ENCODE results near the gene PNKP. TPM values are rescaled to one million over a fixed set of nuclear protein-coding genes. Genes with fewer than 3 reads are reported as not detected.

PNKP gene
- total RNA-seq, 1 experiment from 2014 or later, result 130 TPM

DNA sequence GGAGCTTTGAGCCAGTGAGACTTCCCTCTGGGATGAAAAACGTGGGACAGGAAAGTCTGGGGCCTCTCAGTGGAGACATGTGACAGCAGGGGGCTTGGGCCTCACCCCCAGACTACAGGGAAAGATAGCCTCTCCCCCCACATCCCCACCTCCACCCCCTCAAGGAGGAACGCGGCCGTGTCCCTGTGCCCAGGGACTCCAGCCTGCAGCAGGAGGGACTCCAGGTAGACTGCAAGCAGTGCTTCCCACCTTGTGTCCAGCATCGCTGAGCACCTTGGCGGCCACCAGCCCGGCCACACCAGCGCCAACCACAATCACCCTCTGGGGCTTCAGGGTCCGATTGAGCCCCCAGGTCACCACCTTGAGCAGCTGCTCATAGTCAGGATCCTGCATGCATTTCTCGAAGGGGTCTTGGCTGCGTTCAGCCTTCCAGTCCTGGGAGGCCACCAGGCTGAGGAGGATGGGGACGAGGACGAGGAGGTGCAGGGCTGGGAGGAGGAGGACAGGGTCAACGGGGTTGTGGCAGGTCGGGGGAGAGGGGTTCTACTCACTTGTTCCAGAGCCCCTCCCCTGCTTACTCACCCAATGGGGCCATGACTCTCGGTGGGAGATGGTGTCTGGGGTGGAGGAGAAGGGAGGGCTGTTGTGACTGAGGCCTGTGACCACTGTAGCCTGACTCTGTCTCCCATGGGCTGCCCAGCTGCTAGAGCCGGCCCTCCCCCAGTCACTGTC, 28.4 kb upstream of the PNKP start:
- no TSS peak for BruUV-seq (replicated peaks)
- no peak for DNase-seq
- Histone ChIP-seq H3K4me1 (no peaks in the 10 kb centered on the region), H3K4me3 (ENCODE audit: low read depth, low read length) (no peak overlapping the region), H3K9me3 (no peaks in the 10 kb centered on the region), H3K36me3 (ENCODE audit: control insufficient read depth, insufficient read depth, low read length) (no peaks in the 10 kb centered on the region), H3K27me3 (replicated peaks; ENCODE audit: control insufficient read depth, insufficient read depth, low read length) (no peaks in the 10 kb centered on the region)
- H3K4me3 Mint-ChIP-seq (ENCODE audit: unreplicated experiment), result no peak overlapping the region
- H3K9me3 Mint-ChIP-seq (ENCODE audit: unreplicated experiment), result no peaks in the 10 kb centered on the region
- H3K27ac Mint-ChIP-seq (ENCODE audit: unreplicated experiment), result no peak overlapping the region
- peaks cover 3% of the 10 kb centered on the region for H3K27me3 Mint-ChIP-seq (ENCODE audit: insufficient read depth, unreplicated experiment)
- POLR2A ChIA-PET, result no interaction called here
- TF ChIP-seq, protein P1, sequence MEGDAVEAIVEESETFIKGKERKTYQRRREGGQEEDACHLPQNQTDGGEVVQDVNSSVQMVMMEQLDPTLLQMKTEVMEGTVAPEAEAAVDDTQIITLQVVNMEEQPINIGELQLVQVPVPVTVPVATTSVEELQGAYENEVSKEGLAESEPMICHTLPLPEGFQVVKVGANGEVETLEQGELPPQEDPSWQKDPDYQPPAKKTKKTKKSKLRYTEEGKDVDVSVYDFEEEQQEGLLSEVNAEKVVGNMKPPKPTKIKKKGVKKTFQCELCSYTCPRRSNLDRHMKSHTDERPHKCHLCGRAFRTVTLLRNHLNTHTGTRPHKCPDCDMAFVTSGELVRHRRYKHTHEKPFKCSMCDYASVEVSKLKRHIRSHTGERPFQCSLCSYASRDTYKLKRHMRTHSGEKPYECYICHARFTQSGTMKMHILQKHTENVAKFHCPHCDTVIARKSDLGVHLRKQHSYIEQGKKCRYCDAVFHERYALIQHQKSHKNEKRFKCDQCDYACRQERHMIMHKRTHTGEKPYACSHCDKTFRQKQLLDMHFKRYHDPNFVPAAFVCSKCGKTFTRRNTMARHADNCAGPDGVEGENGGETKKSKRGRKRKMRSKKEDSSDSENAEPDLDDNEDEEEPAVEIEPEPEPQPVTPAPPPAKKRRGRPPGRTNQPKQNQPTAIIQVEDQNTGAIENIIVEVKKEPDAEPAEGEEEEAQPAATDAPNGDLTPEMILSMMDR (IDR thresholded peaks at IDR 0.05; ENCODE audit: insufficient read depth in 1 of 2, low read depth in 1 of 2, low read length in 1 of 2, severe bottlenecking in 1 of 2, unreplicated experiment in 1 of 2), result no peak
- H3K36me3 Mint-ChIP-seq (ENCODE audit: insufficient read depth, unreplicated experiment), result peaks cover 11% of the 10 kb centered on the region
- CTCF ChIA-PET, result no interaction called here
- no peaks in the 10 kb centered on the region for H3K4me1 Mint-ChIP-seq (ENCODE audit: low read depth, unreplicated experiment)
- intact Hi-C loops (cut with micrococcal nuclease; ENCODE audit: unreplicated experiment), result no loop called here

DNA sequence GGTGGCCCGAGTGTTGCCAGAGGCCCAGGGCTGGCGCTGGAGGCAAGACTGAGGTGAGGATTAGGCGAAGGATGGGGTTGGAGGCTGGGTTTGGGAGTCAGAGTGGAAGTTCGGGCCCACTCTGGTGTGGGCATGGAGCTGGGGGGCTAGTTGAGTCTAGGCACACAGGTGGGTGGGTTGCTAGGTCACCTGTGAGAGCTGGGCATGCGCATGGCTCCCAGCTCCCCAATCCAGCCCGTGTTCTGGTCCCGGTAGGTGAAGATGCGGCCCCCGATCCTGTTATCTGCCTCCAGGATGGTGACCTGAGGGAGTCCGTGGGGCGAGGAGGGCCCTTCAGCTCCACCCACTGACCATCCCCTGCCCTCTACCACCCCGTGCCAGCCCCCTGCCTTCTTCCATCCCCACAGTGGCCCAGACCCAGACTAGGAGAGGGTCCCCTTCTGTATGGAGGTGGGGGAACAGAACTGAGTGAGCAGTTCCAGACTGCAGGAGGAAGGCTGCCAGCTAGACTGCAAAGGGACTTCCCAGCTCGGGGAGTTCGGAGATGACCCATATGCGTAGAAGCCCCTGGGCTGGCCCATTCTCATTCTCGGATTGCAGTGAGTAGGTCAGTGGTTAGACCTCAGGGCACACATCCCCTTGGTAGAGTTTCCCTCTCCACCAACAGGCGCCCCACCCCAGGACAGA, 27.6 kb upstream of the PNKP start:
- Mint-ChIP-seq H3K36me3 (ENCODE audit: insufficient read depth, unreplicated experiment) (peaks cover 18% of the 10 kb centered on the region), H3K27ac (ENCODE audit: unreplicated experiment) (no peak overlapping the region), H3K9me3 (ENCODE audit: unreplicated experiment) (no peaks in the 10 kb centered on the region), H3K4me3 (ENCODE audit: unreplicated experiment) (no peak overlapping the region), H3K27me3 (ENCODE audit: insufficient read depth, unreplicated experiment) (peaks cover 3% of the 10 kb centered on the region), H3K4me1 (ENCODE audit: low read depth, unreplicated experiment) (no peaks in the 10 kb centered on the region)
- no TSS peak for BruUV-seq (replicated peaks)
- Histone ChIP-seq H3K27me3 (replicated peaks; ENCODE audit: control insufficient read depth, insufficient read depth, low read length) (no peaks in the 10 kb centered on the region), H3K4me1 (no peaks in the 10 kb centered on the region; the same call in 1 of the 2 replicates), H3K9me3 (no peaks in the 10 kb centered on the region), H3K36me3 (ENCODE audit: control insufficient read depth, insufficient read depth, low read length) (no peaks in the 10 kb centered on the region), H3K4me3 (ENCODE audit: low read depth, low read length) (no peak overlapping the region)
- TF ChIP-seq, protein P1 (IDR thresholded peaks at IDR 0.05; ENCODE audit: insufficient read depth in 1 of 2, low read depth in 1 of 2, low read length in 1 of 2, severe bottlenecking in 1 of 2, unreplicated experiment in 1 of 2), result no peak
- no peak for DNase-seq
- intact Hi-C loops (cut with micrococcal nuclease; ENCODE audit: unreplicated experiment), result no loop called here
- POLR2A ChIA-PET, result no interaction called here
- CTCF ChIA-PET, result no interaction called here

DNA sequence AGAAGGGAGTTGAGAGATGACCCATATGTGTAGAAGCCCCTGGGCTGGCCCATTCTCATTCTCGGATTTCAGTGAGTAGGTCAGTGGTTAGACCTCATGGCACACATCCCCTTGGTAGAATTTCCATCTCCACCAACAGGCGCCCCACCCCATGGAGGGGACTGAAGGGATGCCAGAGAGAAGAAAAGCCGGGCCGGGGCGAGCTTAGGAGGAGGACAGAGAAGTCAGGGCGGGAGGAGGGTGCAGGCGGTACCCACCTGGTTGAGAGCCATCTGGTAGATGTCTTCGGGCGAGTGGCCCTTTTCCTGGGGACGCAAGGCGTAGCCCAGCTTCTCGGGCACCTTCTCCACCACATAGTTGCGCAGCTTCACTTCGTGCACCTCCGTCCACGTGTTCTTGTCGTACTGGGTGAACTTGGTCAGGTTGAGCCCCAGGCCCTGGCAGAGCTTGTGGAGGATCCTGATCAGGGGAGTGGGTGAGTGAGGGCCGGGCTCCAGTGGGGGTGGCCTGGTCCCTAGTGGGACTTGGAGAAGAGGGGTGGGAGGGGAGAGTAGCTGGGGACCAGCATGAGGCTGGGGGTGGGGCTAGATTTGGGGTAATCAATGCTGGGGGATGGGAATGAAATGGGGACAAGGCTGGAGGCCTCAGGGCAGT, 26.8 kb upstream of the PNKP start:
- no peaks in the 10 kb centered on the region for H3K36me3 ChIP-seq (ENCODE audit: control insufficient read depth, insufficient read depth, low read length)
- DNase-seq, result no peak
- ChIA-PET POLR2A (no interaction called here), CTCF (no interaction called here)
- intact Hi-C loops (cut with micrococcal nuclease; ENCODE audit: unreplicated experiment), result no loop called here
- no peaks in the 10 kb centered on the region for H3K9me3 ChIP-seq
- Mint-ChIP-seq H3K36me3 (ENCODE audit: insufficient read depth, unreplicated experiment) (peaks cover 23% of the 10 kb centered on the region), H3K9me3 (ENCODE audit: unreplicated experiment) (no peaks in the 10 kb centered on the region), H3K27me3 (ENCODE audit: insufficient read depth, unreplicated experiment) (peaks cover 3% of the 10 kb centered on the region), H3K4me3 (ENCODE audit: unreplicated experiment) (no peak overlapping the region), H3K27ac (ENCODE audit: unreplicated experiment) (no peak overlapping the region), H3K4me1 (ENCODE audit: low read depth, unreplicated experiment) (no peaks in the 10 kb centered on the region)
- no peaks in the 10 kb centered on the region for H3K27me3 ChIP-seq (replicated peaks; ENCODE audit: control insufficient read depth, insufficient read depth, low read length)
- H3K4me1 ChIP-seq, result peaks cover 9% of the 10 kb centered on the region
- TF ChIP-seq, protein P1 (IDR thresholded peaks at IDR 0.05; ENCODE audit: insufficient read depth in 1 of 2, low read depth in 1 of 2, low read length in 1 of 2, severe bottlenecking in 1 of 2, unreplicated experiment in 1 of 2), result no peak
- no TSS peak for BruUV-seq (replicated peaks)
- no peak overlapping the region for H3K4me3 ChIP-seq (ENCODE audit: low read depth, low read length)

Measured in Caco-2 (cell line).